ENCODE data around the gene SMPD3.

GRCh38 chr16:68310437-68310773 lies 137.9 kb downstream of the SMPD3 start:
- TF ChIP-seq, protein P1, sequence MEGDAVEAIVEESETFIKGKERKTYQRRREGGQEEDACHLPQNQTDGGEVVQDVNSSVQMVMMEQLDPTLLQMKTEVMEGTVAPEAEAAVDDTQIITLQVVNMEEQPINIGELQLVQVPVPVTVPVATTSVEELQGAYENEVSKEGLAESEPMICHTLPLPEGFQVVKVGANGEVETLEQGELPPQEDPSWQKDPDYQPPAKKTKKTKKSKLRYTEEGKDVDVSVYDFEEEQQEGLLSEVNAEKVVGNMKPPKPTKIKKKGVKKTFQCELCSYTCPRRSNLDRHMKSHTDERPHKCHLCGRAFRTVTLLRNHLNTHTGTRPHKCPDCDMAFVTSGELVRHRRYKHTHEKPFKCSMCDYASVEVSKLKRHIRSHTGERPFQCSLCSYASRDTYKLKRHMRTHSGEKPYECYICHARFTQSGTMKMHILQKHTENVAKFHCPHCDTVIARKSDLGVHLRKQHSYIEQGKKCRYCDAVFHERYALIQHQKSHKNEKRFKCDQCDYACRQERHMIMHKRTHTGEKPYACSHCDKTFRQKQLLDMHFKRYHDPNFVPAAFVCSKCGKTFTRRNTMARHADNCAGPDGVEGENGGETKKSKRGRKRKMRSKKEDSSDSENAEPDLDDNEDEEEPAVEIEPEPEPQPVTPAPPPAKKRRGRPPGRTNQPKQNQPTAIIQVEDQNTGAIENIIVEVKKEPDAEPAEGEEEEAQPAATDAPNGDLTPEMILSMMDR (conservative IDR thresholded peaks at IDR 0.05; ENCODE audit: low read depth, low read length): no peak
- TF ChIP-seq EZH2 (IDR thresholded peaks at IDR 0.05; ENCODE audit: borderline replicate concordance, low read depth, low read length, poor library complexity, severe bottlenecking): no peak
